Hindlimb muscle (tissue), 1 donor: ENCODE results near the gene RICTOR. TPM values are rescaled to one million over a fixed set of nuclear protein-coding genes. Genes with fewer than 3 reads are reported as not detected.
"Not testable (repeated sequence)": the region's sequence is repeated elsewhere in the genome, so short reads cannot be mapped to it uniquely, and the experiment has no call there.

Source experiments
- DNase-seq: peaks from one replicate; pipeline ENCODE4 v3.0.0-alpha.2; 2013
- polyA plus RNA-seq: library from polyadenylated mRNA; unstranded; fragments of 120-200 nt; gene quantifications from one replicate; pipeline ENCODE4 v1.2.1, GENCODE V29; 2013; ENCODE audit not compliant: insufficient read length

Gene RICTOR
- polyA plus RNA-seq, 1 donor = 16.2 TPM

- no peak for DNase-seq
These were observed 68.5 kb downstream of the RICTOR start for GRCh38 chr5:39005566-39006232.

GRCh38 chr5:39001683-39002082, 72.5 kb downstream of the RICTOR start:
- DNase-seq = no peak

- no peak for DNase-seq
These were observed 75.2 kb downstream of the RICTOR start for GRCh38 chr5:38999037-38999436.

GRCh38 chr5:38997591-38997990, 76.6 kb downstream of the RICTOR start:
- no peak for DNase-seq

GRCh38 chr5:38996123-38996522, 78.1 kb downstream of the RICTOR start:
- DNase-seq = no peak

- DNase-seq = peak; percentile 37
These were observed 79.8 kb downstream of the RICTOR start for GRCh38 chr5:38994324-38994927.

- DNase-seq = not testable (repeated sequence)
These were observed 84.1 kb downstream of the RICTOR start for GRCh38 chr5:38989974-38990719.

- no peak for DNase-seq
These were observed 88.2 kb downstream of the RICTOR start for GRCh38 chr5:38985909-38986452.

GRCh38 chr5:38979535-38979934, 94.7 kb downstream of the RICTOR start:
- DNase-seq = no peak

- DNase-seq = no peak
These were observed 96.2 kb downstream of the RICTOR start for GRCh38 chr5:38978036-38978435.

GRCh38 chr5:38968665-38969064, 105.5 kb downstream of the RICTOR start:
- no peak for DNase-seq

- DNase-seq = no peak
These were observed 112.5 kb downstream of the RICTOR start for GRCh38 chr5:38961691-38962090.

GRCh38 chr5:38953426-38954012, 120.7 kb downstream of the RICTOR start:
- DNase-seq = no peak

GRCh38 chr5:38948501-38948900, 125.7 kb downstream of the RICTOR start:
- no peak for DNase-seq

GRCh38 chr5:38944282-38944681, 129.9 kb downstream of the RICTOR start:
- no peak for DNase-seq

GRCh38 chr5:38941912-38942311, 132.3 kb downstream of the RICTOR start:
- no peak for DNase-seq

- no peak for DNase-seq
These were observed 133.9 kb downstream of the RICTOR start for GRCh38 chr5:38940230-38940858.

GRCh38 chr5:38938973-38939372, 135.2 kb downstream of the RICTOR start:
- DNase-seq = no peak

GRCh38 chr5:38938424-38938823, 135.8 kb downstream of the RICTOR start:
- no peak for DNase-seq

- no peak for DNase-seq
These were observed 137.9 kb downstream of the RICTOR start for GRCh38 chr5:38936269-38936668.

- no peak for DNase-seq
These were observed 138.8 kb downstream of the RICTOR start for GRCh38 chr5:38935437-38935836.

- DNase-seq = no peak
These were observed 141.3 kb downstream of the RICTOR start for GRCh38 chr5:38932854-38933408.
